ENCODE measurements around the gene ADCY7. TPM values are rescaled to one million over a fixed set of nuclear protein-coding genes. Genes with fewer than 3 reads are reported as not detected.
A peak's percentile ranks its signal among the peaks of the same experiment; 100 is the strongest.

Gene ADCY7
- total RNA-seq: 4.6 TPM in 2 replicates
- long read RNA-seq, partial matches to known transcripts: 3 of 3 reads
- long read RNA-seq, other reads (novel, unspliced or antisense): 0 of 3 reads

DNA sequence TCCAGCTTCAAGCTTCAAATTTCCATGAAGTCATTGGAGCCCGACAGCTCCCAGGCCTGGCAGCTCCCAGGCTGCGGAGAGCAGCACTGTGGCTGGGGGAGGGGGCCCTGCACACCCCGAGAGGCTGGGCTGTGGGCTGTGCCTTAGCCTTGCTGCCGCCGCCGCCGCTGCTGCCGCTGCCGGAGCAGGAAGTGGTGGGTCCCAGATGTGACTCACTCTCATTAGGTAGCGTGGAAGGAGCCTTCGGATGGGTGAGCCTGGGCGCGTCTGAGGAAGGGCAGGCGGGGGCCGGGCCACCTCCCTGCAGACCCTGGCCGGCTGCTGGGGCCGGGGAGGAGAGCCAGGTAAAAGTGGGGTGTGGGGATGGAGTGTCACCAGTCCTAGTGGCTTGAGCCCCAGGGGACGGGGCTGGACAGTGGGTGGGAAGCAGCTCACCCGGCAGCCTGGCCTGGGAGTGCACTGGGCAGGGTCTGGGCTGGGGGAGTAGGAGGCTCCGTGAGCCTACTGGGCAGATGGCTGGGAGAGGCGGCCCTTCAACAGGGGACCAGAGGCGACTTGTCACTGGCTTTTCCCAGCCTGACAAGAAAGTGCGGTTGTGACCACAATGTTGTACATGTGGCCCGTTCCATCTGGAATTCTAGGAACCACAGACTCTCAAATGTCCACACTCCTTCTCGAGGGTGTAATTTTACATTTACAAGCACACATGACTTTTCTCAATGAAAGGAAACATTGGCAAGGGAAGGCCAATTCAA, at the start of gene ADCY7:
TSS of gene ADCY7 (plus strand) at position 215 of the 755 bp plus-strand sequence. CDS start 21,629 bp downstream, outside the sequence.
- Mint-ChIP-seq H3K27me3 (ENCODE audit: unreplicated experiment) (no peaks in the 10 kb centered on the region), H3K4me1 (ENCODE audit: unreplicated experiment) (peaks cover 24% of the 10 kb centered on the region), H3K36me3 (ENCODE audit: unreplicated experiment) (no peaks in the 10 kb centered on the region), H3K4me3 (ENCODE audit: unreplicated experiment) (peak within 1 kb of the TSS; percentile 52), H3K9me3 (ENCODE audit: unreplicated experiment) (peaks cover 3% of the 10 kb centered on the region), H3K27ac (ENCODE audit: unreplicated experiment) (peak within 1 kb of the TSS; percentile 66)
- DNase-seq (ENCODE audit: extremely low spot score, unreplicated experiment): no peak
- TF ChIP-seq, protein P1, sequence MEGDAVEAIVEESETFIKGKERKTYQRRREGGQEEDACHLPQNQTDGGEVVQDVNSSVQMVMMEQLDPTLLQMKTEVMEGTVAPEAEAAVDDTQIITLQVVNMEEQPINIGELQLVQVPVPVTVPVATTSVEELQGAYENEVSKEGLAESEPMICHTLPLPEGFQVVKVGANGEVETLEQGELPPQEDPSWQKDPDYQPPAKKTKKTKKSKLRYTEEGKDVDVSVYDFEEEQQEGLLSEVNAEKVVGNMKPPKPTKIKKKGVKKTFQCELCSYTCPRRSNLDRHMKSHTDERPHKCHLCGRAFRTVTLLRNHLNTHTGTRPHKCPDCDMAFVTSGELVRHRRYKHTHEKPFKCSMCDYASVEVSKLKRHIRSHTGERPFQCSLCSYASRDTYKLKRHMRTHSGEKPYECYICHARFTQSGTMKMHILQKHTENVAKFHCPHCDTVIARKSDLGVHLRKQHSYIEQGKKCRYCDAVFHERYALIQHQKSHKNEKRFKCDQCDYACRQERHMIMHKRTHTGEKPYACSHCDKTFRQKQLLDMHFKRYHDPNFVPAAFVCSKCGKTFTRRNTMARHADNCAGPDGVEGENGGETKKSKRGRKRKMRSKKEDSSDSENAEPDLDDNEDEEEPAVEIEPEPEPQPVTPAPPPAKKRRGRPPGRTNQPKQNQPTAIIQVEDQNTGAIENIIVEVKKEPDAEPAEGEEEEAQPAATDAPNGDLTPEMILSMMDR (IDR thresholded peaks at IDR 0.05): no peak

DNA sequence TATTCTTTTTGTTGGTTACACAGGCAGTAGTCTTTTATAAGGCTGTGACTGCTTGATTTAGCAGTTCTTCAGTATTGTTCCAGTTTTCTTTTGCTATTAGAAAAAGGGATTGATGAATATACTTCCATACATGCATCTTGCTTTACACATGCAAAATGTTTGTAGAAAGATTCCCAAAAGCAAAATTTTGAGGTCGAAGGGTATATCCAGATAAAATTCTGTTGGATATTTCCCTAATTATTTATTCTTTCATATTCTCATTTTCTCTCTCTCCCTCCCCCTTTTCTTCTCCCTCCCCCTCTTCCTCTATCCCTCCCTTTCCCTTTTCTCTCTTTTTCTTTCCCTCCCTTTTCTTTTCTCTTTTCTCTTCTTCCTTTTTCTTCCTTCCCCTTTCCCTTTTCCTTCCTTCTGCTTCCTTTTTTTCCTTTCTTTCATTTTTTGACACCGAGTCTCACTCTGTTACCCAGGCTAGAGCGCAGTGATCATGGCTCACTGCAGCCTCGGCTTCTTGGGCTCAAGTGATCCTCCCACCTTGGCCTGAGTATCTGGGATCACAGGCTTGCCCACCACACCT, 46.9 kb upstream of the ADCY7 start:
- Mint-ChIP-seq H3K27ac (ENCODE audit: unreplicated experiment) (no peak overlapping the region), H3K36me3 (ENCODE audit: unreplicated experiment) (peaks cover 10% of the 10 kb centered on the region), H3K27me3 (ENCODE audit: unreplicated experiment) (no peaks in the 10 kb centered on the region), H3K9me3 (ENCODE audit: unreplicated experiment) (no peaks in the 10 kb centered on the region), H3K4me1 (ENCODE audit: unreplicated experiment) (no peaks in the 10 kb centered on the region), H3K4me3 (ENCODE audit: unreplicated experiment) (no peak overlapping the region)
- TF ChIP-seq, protein P1 (IDR thresholded peaks at IDR 0.05): no peak
- no peak for DNase-seq (ENCODE audit: extremely low spot score, unreplicated experiment)

DNA sequence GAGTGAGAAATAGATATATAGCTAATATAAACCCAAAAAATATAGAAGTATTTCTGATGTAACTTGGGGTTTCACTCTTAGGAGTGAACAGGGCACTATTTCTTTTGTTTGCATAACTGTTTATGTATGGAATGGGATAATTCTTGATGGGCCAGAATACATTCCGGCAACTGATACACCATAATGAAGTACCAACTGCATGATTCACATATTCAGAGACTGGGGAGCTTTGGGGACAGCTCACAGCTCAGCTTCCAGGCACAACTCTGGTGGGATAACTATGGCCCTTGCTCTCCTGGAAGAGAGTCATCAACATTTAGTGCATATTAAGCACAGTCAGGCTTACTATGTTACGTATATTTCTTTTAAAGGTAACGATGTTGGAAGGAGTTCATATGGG, 42.1 kb upstream of the ADCY7 start:
- Mint-ChIP-seq H3K4me1 (ENCODE audit: unreplicated experiment) (no peaks in the 10 kb centered on the region), H3K36me3 (ENCODE audit: unreplicated experiment) (peaks cover 21% of the 10 kb centered on the region), H3K4me3 (ENCODE audit: unreplicated experiment) (no peak overlapping the region), H3K27me3 (ENCODE audit: unreplicated experiment) (no peaks in the 10 kb centered on the region), H3K9me3 (ENCODE audit: unreplicated experiment) (no peaks in the 10 kb centered on the region), H3K27ac (ENCODE audit: unreplicated experiment) (no peak overlapping the region)
- no peak for DNase-seq (ENCODE audit: extremely low spot score, unreplicated experiment)
- TF ChIP-seq, protein P1 (IDR thresholded peaks at IDR 0.05): no peak

DNA sequence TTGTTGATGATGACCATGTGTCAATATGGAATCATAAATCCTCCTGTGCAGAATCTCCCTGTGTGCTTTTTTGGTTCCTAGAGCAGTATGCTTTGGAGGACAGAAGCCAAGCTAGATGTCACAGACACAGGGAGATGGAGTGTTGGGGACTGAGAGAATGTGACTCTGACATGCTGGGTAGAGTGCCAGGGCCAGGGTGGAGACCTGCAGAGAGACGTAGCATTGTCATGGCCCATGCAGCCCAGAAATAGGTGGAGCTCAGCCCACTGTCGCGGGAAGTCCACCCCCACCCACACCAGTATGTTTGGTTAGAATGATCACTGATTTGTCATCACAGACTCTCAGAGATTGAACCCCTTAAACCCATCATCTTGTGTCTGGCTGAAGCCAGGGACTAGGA, 39.2 kb upstream of the ADCY7 start:
- Mint-ChIP-seq H3K4me1 (ENCODE audit: unreplicated experiment) (no peaks in the 10 kb centered on the region), H3K4me3 (ENCODE audit: unreplicated experiment) (no peak overlapping the region), H3K27me3 (ENCODE audit: unreplicated experiment) (no peaks in the 10 kb centered on the region), H3K9me3 (ENCODE audit: unreplicated experiment) (no peaks in the 10 kb centered on the region), H3K36me3 (ENCODE audit: unreplicated experiment) (peaks cover 30% of the 10 kb centered on the region), H3K27ac (ENCODE audit: unreplicated experiment) (no peak overlapping the region)
- TF ChIP-seq, protein P1 (IDR thresholded peaks at IDR 0.05): no peak
- DNase-seq (ENCODE audit: extremely low spot score, unreplicated experiment): peak; percentile 54

DNA sequence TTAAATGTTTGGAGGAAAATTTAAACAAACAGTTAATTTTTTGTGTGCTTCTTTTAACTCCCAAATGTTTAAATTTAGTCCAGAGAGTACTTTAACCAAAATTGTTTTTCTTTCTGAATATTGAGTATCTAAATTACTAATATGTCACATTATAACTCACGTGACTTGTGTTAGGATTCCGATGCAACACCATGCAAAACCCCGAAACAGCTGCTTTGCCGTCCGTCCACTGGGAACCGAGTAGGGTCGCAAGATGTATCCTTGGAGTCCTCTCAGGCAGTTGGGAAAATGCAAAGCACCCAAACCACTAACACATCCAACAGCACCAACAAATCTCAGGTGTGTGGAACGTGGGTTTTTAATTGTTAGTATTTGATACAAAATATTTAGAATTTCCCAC, 38.7 kb upstream of the ADCY7 start:
- no peak overlapping the region for H3K4me3 Mint-ChIP-seq (ENCODE audit: unreplicated experiment)
- H3K27ac Mint-ChIP-seq (ENCODE audit: unreplicated experiment): no peak overlapping the region
- no peaks in the 10 kb centered on the region for H3K27me3 Mint-ChIP-seq (ENCODE audit: unreplicated experiment)
- H3K9me3 Mint-ChIP-seq (ENCODE audit: unreplicated experiment): no peaks in the 10 kb centered on the region
- no peaks in the 10 kb centered on the region for H3K4me1 Mint-ChIP-seq (ENCODE audit: unreplicated experiment)
- H3K36me3 Mint-ChIP-seq (ENCODE audit: unreplicated experiment): peaks cover 33% of the 10 kb centered on the region
- DNase-seq (ENCODE audit: extremely low spot score, unreplicated experiment): no peak
- TF ChIP-seq, protein P1 (IDR thresholded peaks at IDR 0.05): no peak

Measured in osteocyte (in vitro differentiated cells).